ENCODE measurements around the gene ALOXE3. TPM values are rescaled to one million over a fixed set of nuclear protein-coding genes. Genes with fewer than 3 reads are reported as not detected.

Gene ALOXE3
- total RNA-seq = not detected in 2 replicates

GRCh38 chr17:8117980-8118768, at the start of gene ALOXE3:
TSS of gene ALOXE3 (minus strand) at chr17:8118514. CDS start at chr17:8117990, 524 bp downstream.

GRCh38 chr17:8162233-8162996, 44.1 kb upstream of the ALOXE3 start, which contains the start of gene VAMP2:
TSS of gene VAMP2 (minus strand) at chr17:8162948. CDS start at chr17:8162879, 69 bp downstream.

GRCh38 chr17:8152112-8152775, 33.9 kb upstream of the ALOXE3 start, which contains the start of gene PER1:
TSS of gene PER1 (minus strand) at chr17:8152404. CDS start at chr17:8150706, 1,698 bp downstream.

GRCh38 chr17:8123695-8124349, 5.5 kb upstream of the ALOXE3 start, which contains the start of gene HES7:
TSS of gene HES7 (minus strand) at chr17:8124106. CDS start at chr17:8124084, 22 bp downstream.

GRCh38 chr17:8087075-8087951, 31.0 kb downstream of the ALOXE3 start, which contains the start of gene ALOX12B:
TSS of gene ALOX12B (minus strand) at chr17:8087716. CDS start at chr17:8087442, 274 bp downstream.

Small RNA genes within 50 kb of the gene (small RNA-seq; reads per million reads assigned to genes)
- not detected for gene MIR4314

Other genes with a start within 250 kb of the ALOXE3 start
- 58.1 and 58.4 TPM in 2 replicates for gene CHD3, start 229.7 kb downstream of the ALOXE3 start, total RNA-seq
- gene RNF227, start 202.2 kb downstream of the ALOXE3 start, total RNA-seq = 1.1 and 2.2 TPM in 2 replicates
- gene KCNAB3, start 188.7 kb downstream of the ALOXE3 start, total RNA-seq = under 0.01 and 0.98 TPM in 2 replicates
- gene TRAPPC1, start 186.6 kb downstream of the ALOXE3 start, total RNA-seq = 27.2 and 38.6 TPM in 2 replicates
- gene CNTROB, start 186.3 kb downstream of the ALOXE3 start, total RNA-seq = 21.7 and 28.5 TPM in 2 replicates
- under 0.01 TPM in 1 of 2 replicates, not detected in the other for gene GUCY2D, start 115.9 kb downstream of the ALOXE3 start, total RNA-seq
- 0.20 and 1.8 TPM in 2 replicates for gene ALOX15B, start 79.5 kb downstream of the ALOXE3 start, total RNA-seq
- 0.73 TPM in 1 of 2 replicates, not detected in the other for gene ALOX12B, start 30.8 kb downstream of the ALOXE3 start, total RNA-seq
- 0.37 and 0.39 TPM in 2 replicates for gene HES7, start 5.6 kb upstream of the ALOXE3 start, total RNA-seq
- gene PER1, start 33.9 kb upstream of the ALOXE3 start, total RNA-seq = 27.2 and 38.1 TPM in 2 replicates
- gene VAMP2, start 44.4 kb upstream of the ALOXE3 start, total RNA-seq = 3.3 and 5.5 TPM in 2 replicates
- 23.9 and 30.1 TPM in 2 replicates for gene TMEM107, start 57.9 kb upstream of the ALOXE3 start, total RNA-seq
- 5.9 and 6.2 TPM in 2 replicates for gene BORCS6, start 71.7 kb upstream of the ALOXE3 start, total RNA-seq
- gene AURKB, start 92.1 kb upstream of the ALOXE3 start, total RNA-seq = 24.6 and 32.6 TPM in 2 replicates
- gene CTC1, start 129.5 kb upstream of the ALOXE3 start, total RNA-seq = 6.6 and 12.1 TPM in 2 replicates
- 53.6 and 83.7 TPM in 2 replicates for gene PFAS, start 130.8 kb upstream of the ALOXE3 start, total RNA-seq
- gene RANGRF, start 170.2 kb upstream of the ALOXE3 start, total RNA-seq = 7.6 and 8.1 TPM in 2 replicates
- 1.1 and 1.2 TPM in 2 replicates for gene SLC25A35, start 176.9 kb upstream of the ALOXE3 start, total RNA-seq
- not detected in 2 replicates for gene ARHGEF15, start 191.7 kb upstream of the ALOXE3 start, total RNA-seq
- not detected in 2 replicates for gene ODF4, start 221.3 kb upstream of the ALOXE3 start, total RNA-seq

Measured in subcutaneous preadipocyte (primary cell).